ENCODE measurements around the gene ITGA4.

DNA sequence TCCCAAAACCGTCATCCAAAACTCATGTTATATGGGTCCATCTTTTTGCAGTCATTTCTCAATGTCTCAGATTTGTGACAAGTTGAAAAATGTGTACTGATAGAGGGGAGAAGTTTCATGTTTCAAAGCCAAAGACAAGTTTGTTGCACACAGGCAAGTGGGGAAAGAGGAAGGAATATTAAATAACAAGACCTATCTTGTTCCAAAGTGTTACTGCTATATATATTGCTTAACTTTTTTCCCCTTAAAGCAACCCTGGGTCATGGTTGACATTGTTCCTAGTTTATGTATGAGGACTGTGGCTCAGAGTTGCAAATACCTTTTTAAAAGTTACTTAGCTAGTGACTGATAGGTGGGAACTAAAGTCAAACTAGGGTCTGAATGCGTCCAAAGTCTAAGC, 1.7 kb downstream of the ITGA4 start:
- no peak for TF ChIP-seq ARNTL (CRISPR knock-in tag; IDR thresholded peaks at IDR 0.05; ENCODE audit: borderline replicate concordance, low read depth)
- TF ChIP-seq, protein P1, sequence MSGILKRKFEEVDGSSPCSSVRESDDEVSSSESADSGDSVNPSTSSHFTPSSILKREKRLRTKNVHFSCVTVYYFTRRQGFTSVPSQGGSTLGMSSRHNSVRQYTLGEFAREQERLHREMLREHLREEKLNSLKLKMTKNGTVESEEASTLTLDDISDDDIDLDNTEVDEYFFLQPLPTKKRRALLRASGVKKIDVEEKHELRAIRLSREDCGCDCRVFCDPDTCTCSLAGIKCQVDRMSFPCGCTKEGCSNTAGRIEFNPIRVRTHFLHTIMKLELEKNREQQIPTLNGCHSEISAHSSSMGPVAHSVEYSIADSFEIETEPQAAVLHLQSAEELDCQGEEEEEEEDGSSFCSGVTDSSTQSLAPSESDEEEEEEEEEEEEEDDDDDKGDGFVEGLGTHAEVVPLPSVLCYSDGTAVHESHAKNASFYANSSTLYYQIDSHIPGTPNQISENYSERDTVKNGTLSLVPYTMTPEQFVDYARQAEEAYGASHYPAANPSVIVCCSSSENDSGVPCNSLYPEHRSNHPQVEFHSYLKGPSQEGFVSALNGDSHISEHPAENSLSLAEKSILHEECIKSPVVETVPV (CRISPR knock-in tag; IDR thresholded peaks at IDR 0.05), result no peak
